Heart left ventricle (tissue), 13 donors: ENCODE measurements around the gene AP4M1.

Experiments
- CTCF ChIP-seq, 12 donors: fragments of 200-600 bp; sonication (generic) in 4 of 12; IDR thresholded peaks; one replicate each; pipeline versions ENCODE4 v1.5.0 to v1.8.0; 2018 to 2022; ENCODE audit warnings: antibody characterized with exemption in 12 of 12, mild to moderate bottlenecking in 5 of 12
- POLR2A ChIP-seq, 2 donors: fragments of 450-650 bp; IDR thresholded peaks; one replicate each; pipeline ENCODE4 v1.6.1; 2017; ENCODE audit warnings: antibody characterized with exemption in 2 of 2, mild to moderate bottlenecking in 2 of 2, moderate library complexity in 2 of 2
- donor health status: ischemic (EF 13 %, LVEDD 7.1; RV severe dilation, severe dysfunction).
- donor health status: DM: no; HTN: yes; CAD: no.
- donor health status: DM: no; HTN: no; CAD: no.
- donor health status: ischemic (EF 25% LVEDD 6.9; RV normal size, moderate dysfunction).
- donor health status: ischemic (EF 25% LVEDD 5.7; RV mildly dilated, moderate dysfunction).
- donor health status: ischemic (EF 35%, LVEDD 5.7; RV mildly dilated, moderate dysfunction).
- donor health status: nonischemic (EF 11% LVEDD 7.7; RV severe dilation, severe dysfunction).
- donor health status: DM: yes; HTN: yes; CAD: no.
- donor health status: PGD.
- donor health status: ischemic (EF 29% LVEDD 5.4; RV normal size, mild dysfunction).
- donor health status: nonischemic (EF 23%, LVEDD 6.1; RV moderate dilation, normal function).

- TF ChIP-seq CTCF (IDR thresholded peaks at IDR 0.05), result no peak
- no peak for TF ChIP-seq POLR2A (IDR thresholded peaks at IDR 0.05)
These were observed 24.9 kb downstream of the AP4M1 start for GRCh38 chr7:100126239-100126930.
